A204.1 (cell line): ENCODE data around the gene ANKRD23.
"Not testable (repeated sequence)": the region's sequence is repeated elsewhere in the genome, so short reads cannot be mapped to it uniquely, and the experiment has no call there.

Experiments used
- FAIRE-seq: peaks from 2 replicates; lab custom pipeline; 2012; peaks lifted over from hg19 to GRCh38; lab: Jason Lieb, UNC

The ANKRD23 gene

DNA sequence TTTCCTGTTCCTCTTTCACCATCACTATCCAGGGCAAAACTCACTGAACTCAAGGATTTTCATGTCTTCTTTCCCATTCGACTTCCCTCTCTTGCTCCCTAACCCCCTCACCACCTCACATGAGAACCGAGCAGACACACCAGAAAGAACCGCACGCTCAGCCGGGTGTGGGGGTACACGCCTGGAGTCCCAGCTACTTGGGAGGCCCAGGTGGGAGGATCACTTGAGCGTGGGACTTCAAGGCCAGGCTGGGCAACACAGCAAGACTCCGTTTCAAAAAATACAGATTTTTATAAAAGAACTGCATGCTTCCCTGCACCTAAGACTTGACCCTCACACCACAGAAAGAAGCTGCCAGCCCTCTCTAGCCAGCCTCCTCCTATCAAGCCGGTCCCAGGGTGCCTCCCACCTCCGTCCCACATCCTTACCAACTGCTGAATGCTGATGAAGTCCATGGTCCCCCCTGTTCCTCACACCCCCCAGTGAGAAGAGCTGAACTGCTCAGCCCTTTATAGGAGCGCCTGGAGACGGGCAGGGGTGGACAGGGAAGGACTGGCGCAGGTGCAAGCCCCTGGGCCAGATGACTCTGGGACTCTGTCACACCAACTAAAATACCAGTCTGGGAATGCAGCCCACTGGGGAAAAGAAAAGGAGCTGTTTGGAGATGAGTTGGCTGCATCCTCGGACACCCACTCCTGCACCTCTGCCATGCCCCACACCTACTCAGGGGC lies at the start of gene ANKRD23:
TSS of gene ANKRD23 (minus strand) at position 484 of the 731 bp plus-strand sequence. CDS start at position 455, 29 bp downstream.
- FAIRE-seq, result no peak

DNA sequence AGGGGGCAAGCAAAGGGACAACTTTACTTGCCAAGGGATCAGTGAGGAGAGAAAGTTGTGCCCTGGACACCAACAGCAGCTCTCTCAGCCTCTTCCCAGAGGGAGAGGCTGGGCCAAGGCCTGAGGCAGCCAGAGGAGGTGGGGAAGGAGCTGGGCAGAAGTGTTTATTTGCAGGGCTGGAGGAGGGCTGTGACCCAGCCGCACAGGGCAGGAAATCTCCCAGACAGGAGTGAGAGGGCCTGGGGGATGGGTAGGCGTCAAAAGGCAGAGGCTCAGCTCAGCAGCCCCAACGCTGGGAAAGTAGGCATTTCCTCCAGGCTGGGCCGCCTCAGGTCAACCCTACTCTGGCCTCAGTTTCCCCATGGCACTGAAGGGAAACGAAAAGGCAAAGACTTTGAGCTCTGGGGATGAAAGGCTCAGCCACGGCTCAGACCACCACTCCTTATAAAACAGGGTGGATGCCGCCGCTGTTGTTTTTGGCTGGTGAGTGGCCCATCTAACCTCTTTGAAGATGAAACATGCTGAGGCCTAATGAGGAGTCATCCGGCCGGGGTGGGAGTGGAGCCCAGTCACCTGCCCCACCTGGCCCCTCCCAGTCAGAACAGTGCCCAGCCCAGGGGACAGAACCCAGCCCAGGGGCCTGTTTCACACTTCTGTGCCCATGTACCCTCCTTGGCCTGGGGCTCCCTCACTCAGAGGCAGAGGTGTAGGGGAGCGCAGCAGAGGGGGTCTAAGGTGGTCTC lies 47.9 kb upstream of the ANKRD23 start:
- FAIRE-seq, result no peak

DNA sequence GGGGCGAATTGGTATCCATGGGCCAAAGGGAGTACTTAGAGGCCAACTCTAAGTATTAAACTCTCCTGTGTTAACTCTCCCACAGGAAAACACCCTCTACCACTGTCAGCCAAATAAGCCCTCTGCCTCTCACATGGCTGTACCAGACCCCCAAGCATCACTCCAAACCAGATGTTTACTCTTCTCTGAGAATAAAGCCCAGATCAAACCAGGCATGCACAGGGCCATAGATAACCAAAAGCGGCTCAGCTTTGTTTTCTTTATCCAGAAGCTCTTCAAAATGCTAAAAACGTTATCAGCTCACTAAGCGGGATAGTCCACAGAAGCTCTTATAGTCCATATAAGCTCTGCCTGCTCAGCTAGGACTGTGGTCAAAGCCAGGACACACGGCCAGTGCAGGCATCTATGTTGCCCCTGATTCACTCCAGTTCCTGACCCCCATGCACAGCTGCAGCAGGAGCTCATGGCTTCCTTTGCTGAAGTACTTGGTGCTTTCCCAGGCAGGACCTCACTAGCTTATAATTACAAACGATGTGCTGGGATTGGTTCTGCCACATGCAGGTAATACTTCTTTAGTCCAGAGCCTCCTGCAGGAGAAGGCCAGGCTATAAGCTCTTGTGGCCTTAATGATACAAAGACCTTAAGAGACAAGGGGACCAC lies 47.0 kb upstream of the ANKRD23 start:
- FAIRE-seq, result no peak

DNA sequence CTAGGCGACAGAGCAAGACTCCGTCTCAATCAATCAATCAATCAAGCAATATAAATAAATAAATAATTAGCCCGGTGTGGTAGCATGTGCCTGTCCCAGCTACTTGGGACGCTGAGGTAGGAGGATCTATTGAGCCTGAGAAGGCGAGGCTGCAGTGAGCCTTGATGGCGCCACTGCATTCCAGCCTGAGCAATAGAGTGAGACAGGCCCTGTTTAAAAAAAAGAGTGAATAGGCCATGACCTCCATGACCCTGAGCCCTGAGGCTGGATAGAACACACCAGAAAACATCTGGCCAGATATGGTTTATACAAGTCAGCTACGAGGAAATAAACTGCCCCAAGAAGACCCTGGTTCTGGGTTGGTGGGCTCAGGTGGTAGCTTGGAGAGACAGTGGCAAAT lies 46.4 kb upstream of the ANKRD23 start:
- no peak for FAIRE-seq

DNA sequence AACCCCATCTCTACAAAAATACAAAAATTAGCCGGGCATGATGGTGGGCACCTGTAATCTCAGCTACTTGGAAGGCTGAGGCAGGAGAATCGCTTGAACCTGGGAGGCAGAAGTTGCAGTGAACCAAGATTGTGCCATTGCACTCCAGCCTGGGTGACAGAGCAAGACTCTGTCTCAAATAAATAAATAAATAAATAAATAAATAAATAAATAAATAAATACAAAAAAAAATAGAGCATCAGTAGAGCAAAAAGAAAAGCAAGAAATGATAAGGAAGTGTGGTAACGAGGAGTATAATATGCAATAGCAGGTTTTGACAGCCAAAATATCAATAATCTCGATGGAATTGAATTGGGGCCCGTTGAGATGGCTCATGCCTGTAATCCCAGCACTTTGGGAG lies 45.7 kb upstream of the ANKRD23 start:
- not testable (repeated sequence) for FAIRE-seq

- FAIRE-seq, result no peak
Measured at GRCh38 chr2:96888072-96889011, 44.5 kb upstream of the ANKRD23 start.

DNA sequence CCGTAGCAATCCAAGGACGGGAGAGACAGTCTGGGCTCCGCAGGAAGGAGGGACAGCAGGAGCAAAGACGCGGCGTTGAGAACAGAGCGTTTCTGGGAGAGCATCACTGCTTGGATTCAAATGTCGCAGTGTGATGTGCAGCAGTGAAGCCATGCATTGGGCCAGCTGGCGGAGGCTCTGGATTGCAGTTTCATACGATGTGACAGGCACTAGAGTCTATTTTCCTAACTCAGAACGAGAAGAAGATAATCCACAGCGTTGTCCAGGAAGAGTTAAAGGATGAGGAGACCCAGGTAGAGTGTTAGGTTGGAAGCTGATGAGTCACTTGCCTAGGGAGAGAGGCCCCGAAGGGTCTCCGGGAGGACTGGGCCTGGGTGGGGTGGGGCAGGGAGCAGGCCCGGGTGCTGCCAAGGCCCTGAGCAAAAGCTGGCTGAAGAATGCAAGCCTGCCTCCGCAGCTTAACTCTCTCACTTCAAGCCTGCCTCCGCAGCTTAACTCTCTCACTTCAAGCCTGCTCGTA lies 43.7 kb upstream of the ANKRD23 start:
- FAIRE-seq, result no peak

DNA sequence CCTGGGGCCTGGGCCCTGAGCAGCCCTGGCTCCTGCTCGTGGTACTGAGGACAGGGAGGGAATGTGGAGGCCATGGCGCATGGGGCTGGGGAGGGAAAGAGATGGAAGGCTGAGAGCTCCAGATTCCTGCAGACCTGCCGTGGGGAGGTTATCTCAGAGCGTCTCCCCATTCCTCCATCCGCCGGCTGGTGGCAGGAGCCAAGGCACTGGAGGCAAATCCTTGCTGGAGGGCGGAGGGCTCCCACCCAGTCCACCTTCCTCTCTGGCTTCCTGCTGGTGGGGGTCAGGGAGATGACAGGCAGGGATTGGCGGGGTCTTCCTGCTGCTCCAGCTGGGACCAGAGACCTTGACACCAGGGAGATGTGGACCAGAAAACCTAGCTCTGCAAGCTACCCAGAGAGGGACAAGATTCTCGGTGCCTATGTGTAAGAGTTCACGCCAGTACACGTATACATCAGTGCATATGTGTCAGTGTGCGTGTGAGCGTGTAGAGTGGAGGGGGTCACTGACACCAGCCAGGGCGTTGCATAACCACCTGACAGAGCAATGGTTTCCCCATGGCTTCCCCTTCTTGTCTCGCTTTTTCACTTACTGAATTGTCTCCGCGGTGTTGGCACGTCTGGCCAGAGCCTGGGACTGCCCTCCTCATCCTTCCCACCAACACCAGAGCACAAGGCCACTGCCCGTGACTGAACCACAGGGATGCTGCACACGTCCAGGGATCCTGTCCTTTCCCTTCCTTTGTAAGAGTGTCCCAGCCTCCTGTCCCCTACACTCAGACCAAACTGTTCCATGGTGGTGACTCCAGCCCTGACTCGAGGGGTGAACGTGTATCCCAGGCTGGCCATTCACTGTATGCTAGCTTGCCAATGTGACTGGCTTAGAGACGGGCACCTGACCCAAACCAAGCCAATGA lies 41.9 kb upstream of the ANKRD23 start:
- FAIRE-seq, result no peak

DNA sequence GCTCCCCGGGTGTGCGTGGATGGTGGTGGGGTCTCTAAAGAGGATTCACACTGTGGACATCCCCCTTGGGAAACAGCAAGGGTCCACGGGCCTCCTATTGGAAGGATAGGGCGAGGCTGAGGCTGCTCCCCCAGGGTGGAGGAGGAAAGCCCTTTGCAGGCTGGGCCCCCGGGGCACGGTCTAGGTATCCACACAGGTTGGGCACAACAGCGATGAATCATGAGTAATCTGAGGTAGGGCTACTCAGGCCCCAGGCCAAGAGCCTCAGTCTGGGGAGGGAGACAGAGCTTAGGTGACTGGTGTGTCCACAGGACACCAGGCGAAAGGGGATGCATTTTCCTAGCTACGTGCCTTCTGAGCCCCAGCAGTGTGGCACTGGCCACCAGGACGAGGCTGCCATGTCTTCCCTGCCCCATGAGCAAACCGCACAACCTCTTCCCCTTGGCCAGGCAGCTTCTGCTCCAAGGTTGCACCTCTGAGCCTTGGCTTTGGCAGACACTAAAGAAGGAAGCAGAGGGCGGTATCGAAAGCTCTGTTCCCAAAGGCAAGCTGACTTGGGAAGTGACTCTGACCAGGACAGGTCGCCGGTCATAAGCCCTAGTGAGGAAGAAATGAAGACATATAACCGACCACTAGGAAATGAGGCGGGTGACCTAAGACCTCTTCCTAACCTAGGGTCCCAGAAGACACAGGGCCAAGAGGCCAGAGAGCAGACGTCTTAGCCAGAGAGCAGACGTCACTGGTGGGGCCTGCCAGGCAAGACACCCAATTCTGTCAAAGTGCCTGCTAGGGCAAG lies 40.7 kb upstream of the ANKRD23 start:
- FAIRE-seq, result no peak

DNA sequence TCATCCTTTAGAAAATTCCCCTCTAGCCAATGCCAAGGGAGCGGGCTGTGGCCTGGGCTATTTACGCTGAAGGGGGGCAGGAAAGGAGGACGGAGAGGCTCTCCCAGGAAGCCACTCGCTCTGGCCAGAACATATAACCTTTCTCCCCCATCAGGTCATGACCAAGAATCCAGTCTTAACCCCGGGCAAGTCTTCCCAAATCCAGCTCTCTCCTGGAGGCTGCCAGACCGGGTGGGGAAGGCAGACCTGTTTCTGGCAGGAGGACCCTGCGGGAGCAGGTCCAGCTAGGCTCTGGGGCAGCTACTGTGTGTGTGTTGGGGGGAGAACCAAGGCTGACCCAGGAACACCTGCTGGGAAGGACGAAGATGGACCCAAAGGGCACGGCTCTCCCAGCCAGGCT lies 39.5 kb upstream of the ANKRD23 start:
- FAIRE-seq, result no peak

- no peak for FAIRE-seq
Measured at GRCh38 chr2:96882906-96883305, 39.1 kb upstream of the ANKRD23 start.

GRCh38 chr2:96882230-96882629 lies 38.4 kb upstream of the ANKRD23 start:
- FAIRE-seq, result no peak

DNA sequence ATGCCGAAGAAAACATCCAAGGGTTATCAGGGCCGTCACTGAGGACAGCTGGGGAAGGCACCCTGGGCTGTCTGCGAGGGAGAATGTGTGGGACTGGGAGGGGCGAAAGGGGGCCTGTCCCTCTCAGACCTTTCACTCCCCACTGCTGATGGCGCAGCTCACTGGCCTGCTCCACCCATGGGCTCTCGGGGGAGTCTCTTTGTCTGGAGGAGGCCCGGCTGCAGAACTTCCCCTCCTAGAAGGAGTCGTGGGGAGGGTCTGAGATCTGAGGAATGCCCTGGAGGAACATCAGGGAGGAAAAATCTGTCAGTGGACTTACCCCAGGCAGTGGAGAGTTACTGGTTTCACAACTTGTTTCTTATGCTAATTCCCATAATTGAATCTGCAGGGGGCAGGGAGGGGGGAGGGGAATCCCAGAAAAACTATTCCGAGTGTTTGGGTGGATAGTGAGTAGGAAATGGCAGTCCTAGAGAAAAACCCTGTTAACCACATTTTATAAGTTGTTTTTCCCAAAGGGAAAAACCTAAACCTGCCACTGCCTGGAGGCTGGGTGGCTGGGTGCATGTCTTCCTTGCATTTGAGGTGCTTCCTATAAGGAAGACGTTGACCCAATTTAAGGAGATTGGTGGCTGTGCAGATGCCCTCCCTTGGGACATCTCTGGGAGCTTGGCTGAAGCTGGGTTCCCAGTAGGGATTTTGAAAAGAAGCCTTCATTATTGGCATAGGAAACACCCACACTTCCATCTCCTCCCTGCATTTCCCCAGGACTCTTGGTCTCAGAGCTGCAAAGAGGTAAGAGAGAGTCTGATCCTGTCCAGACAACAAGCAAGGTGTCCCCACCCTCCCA lies 37.8 kb upstream of the ANKRD23 start:
- no peak for FAIRE-seq

DNA sequence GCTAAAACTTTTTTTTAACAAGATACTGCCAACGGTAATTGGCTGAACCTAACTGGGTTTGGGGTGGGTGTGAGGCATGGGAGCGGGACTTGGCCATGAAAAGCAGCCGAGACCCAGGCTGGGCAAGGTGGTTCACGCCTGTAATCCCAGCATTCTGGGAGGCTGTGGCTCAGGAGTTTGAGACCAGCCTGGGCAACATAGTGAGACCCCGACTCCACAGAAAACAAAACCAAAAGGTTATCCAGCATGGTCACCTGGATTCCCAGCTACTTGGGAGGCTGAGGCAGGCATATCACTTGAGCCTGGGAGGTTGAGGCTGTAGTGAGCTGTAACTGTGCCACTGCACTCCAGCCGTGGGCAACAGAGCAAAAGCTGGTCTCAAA lies 37.1 kb upstream of the ANKRD23 start:
- FAIRE-seq, result no peak

DNA sequence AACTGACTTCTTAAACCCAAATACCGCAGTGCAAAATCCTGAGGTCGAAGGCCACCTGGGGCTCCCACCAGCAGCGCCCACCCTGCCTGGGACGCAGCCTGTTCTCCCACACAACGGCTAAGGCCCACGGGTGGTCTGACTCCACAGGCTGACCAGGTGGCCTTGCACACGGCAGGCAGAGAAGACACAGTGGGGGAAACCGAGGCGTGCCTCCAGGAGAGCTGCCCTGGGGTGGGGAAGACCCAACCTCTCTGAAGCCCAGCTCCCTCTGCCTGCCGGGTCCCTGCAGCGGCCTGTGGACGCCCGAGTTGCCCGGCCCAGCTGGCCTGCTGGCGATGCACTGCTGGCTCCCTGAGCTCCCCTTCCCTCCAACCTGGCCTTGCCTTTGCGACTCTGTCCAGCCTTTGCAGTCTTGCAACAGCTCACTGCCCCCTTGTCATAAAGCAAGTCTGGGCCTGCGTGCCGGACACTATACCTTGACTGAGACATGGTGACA lies 35.8 kb upstream of the ANKRD23 start:
- no peak for FAIRE-seq

DNA sequence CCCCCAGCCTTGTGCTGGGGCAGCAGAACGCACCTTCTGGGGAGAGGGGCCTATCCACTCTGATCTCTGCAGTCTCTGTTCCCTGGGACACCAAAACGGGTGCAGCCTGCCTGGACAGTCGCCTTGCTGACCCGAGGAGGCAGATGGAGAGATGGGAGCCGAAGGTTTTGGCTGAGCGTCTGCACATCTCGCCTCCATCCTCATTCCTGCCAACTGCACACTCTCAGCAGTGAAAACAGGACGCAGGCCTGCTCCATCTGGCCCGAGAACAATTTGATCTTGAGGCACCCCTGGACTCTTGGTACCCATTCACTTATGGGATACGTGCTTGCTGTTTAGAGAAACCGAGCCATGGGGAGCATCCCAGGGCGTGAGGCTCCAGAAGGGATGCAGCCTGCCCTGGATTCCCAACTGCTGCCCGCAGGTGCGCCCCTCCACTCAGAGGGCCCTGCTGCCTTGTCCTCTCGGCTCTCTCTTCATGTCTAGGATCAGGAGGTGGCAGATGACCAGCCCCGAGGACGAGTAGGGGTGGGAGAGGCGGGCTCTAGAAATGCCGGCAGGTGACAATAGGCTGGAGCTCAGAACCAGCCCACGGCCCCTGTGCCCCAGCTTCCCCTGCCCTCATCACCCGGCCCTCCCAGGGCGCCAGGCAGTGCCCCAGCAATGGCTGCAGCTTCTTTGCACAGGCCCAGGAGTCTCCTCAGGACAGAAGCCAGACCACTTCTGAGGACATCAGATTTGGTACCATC lies 35.1 kb upstream of the ANKRD23 start:
- no peak for FAIRE-seq

DNA sequence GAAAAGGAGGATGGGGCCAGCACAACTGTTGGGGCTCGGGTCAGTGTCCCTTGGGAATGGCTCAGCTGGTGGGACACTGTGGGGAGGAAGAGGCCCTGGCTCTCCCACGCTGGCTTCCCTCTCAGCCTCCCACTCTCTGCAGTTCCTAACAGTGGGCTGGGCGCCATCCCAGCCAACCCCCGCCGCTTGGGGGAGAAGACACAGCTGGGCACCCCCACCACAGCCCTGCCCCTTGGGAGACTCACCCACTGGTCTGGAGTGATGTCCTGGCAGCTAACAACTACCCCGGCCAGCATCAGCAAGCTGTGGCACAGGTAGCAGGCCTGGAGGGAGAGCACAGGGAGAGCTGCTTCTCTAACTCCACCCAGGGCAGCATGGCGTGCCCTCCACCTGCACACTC lies 34.4 kb upstream of the ANKRD23 start:
- FAIRE-seq, result no peak

DNA sequence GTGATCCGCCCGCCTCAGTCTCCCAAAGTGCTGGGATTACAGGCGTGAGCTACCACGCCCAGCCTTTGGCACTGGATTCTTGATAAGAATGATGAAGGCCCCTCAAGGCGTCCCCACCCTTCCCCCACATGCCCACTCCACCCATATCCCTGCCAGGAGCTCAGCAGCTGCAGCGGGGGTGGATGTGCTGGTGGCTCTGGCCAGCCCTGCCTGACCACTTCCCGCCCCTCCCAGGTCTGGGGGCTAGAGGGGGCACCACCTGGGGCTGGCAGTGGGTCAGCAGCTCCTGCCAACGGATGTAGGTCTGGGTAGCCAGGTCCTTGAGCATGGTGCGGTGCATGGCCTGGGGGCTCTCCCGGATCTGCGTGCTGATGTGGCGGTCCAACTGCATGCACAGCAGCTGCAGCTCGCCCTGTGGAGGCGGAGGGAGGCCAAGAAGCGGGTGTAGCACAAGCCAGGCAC lies 33.8 kb upstream of the ANKRD23 start:
- no peak for FAIRE-seq
